K562 (cell line): ENCODE results near the gene ARHGAP28.

ENCODE experiments used
- ARID3A ChIP-seq: IDR thresholded peaks from 2 replicates; pipeline ENCODE4 v1.6.1; 2012; ENCODE audit warnings: low read depth, low read length, improper control_type of control experiment, borderline replicate concordance
- CCAR2 ChIP-seq: fragments of 200-400 bp; formaldehyde crosslinking; IDR thresholded peaks from 2 replicates; pipeline ENCODE4 v1.6.1; 2017; ENCODE audit warnings: mild to moderate bottlenecking, low read depth, low read length
- CTCF ChIP-seq, 3 experiments: IDR thresholded peaks in 2 of 3; conservative IDR thresholded peaks in 1 of 3; 2 replicates each; pipeline ENCODE4 v1.5.1; 2011 to 2012; ENCODE audit warnings: low read length in 3 of 3, mild to moderate bottlenecking in 3 of 3, control low read depth in 2 of 3, improper control_type of control experiment in 1 of 3, inconsistent platforms in 1 of 3, low read depth in 1 of 3, mixed read lengths in 1 of 3, moderate library complexity in 1 of 3; ENCODE audit not compliant: insufficient read depth in 2 of 3
- DIDO1 ChIP-seq: fragments of 450-650 bp; IDR thresholded peaks from 2 replicates; pipeline ENCODE4 v1.6.1; 2016; ENCODE audit warnings: low read depth, missing biosample characterization, missing genetic modification characterization
- EZH2 ChIP-seq: IDR thresholded peaks from 2 replicates; pipeline ENCODE4 v1.6.1; 2012; ENCODE audit warnings: low read depth, mild to moderate bottlenecking, inconsistent platforms, low read length, borderline replicate concordance
- KAT2B ChIP-seq: IDR thresholded peaks from one replicate; pipeline ENCODE4 v1.6.1; 2012; ENCODE audit warnings: low read depth, mild to moderate bottlenecking, control low read depth, inconsistent platforms, low read length, moderate library complexity
- KDM1A ChIP-seq, 2 experiments: fragments of 450-650 bp; IDR thresholded peaks; 2 replicates each; pipeline ENCODE4 v1.6.1; 2016; ENCODE audit warnings: mild to moderate bottlenecking in 2 of 2
- NFRKB ChIP-seq: fragments of 450-650 bp; IDR thresholded peaks from 2 replicates; pipeline ENCODE4 v1.6.1; 2016; ENCODE audit warnings: low read depth
- POLR2AphosphoS5 ChIP-seq: IDR thresholded peaks from 2 replicates; pipeline ENCODE4 v1.6.1; 2011; ENCODE audit warnings: mild to moderate bottlenecking, low read depth, low read length, moderate library complexity; ENCODE audit not compliant: control insufficient read depth, insufficient read depth
- REST ChIP-seq, 2 experiments: fragments of 450-650 bp; formaldehyde crosslinking in 1 of 2; IDR thresholded peaks; 2 replicates each; pipeline versions ENCODE4 v1.4.0 to v1.6.1; 2014 to 2020; ENCODE audit warnings: mild to moderate bottlenecking in 2 of 2, borderline replicate concordance in 1 of 2, low read depth in 1 of 2
- RHOXF2B ChIP-seq: fragments of 250-450 bp; sonication (Bioruptor Pico); conservative IDR thresholded peaks from 2 replicates; pipeline ENCODE4 v1.5.1; 2021
- RNF2 ChIP-seq: sonication (generic); IDR thresholded peaks from 2 replicates; pipeline ENCODE4 v1.6.1; 2016
- TAF1 ChIP-seq: IDR thresholded peaks from 2 replicates; pipeline ENCODE4 v1.6.1; 2011; ENCODE audit warnings: mild to moderate bottlenecking, low read length, moderate library complexity; ENCODE audit not compliant: insufficient read depth, control insufficient read depth, severe bottlenecking; ENCODE audit errors: extremely low read depth

- TF ChIP-seq CCAR2 (no peak), EZH2 (no peak), CTCF (IDR thresholded peaks at IDR 0.05 in 2 of 3, conservative IDR thresholded peaks at IDR 0.05 in 1 of 3; ENCODE audit: insufficient read depth in 2 of 3, low read depth in 1 of 3, low read length in 3 of 3) (no peak), ARID3A (no peak), RHOXF2B (CRISPR knock-in tag) (no peak), REST (IDR thresholded peaks at IDR 0.05; ENCODE audit: borderline replicate concordance) (no peak), REST (CRISPR knock-in tag; IDR thresholded peaks at IDR 0.05; ENCODE audit: low read depth) (no peak), KDM1A (IDR thresholded peaks at IDR 0.05) (no peak), RNF2 (no peak), POLR2AphosphoS5 (no peak), TAF1 (no peak), NFRKB (no peak), KAT2B (no peak), DIDO1 (no peak)
Observed at GRCh38 chr18:6712401-6712800, 17.1 kb upstream of the ARHGAP28 start.
